Skeletal muscle cell (primary cell): ENCODE measurements around the gene FSTL5.
A peak's percentile ranks its signal among the peaks of the same experiment; 100 is the strongest.

Source experiments
- DNase-seq: peaks from one replicate; pipeline ENCODE4 v3.0.0-alpha.2; 2010; ENCODE audit warnings: low read depth
- H3K4me3 ChIP-seq: 2 replicates; pipeline ENCODE4 v1.5.1; 2011; ENCODE audit warnings: low read depth, mild to moderate bottlenecking, control low read depth, low read length, moderate library complexity

Gene FSTL5

GRCh38 chr4:161893566-161893965 is 270.2 kb downstream of the FSTL5 start:
- H3K4me3 ChIP-seq, result no peak overlapping the region
- DNase-seq, result no peak

- H3K4me3 ChIP-seq, result no peak overlapping the region
- no peak for DNase-seq
Observed at GRCh38 chr4:161892951-161893350, 270.8 kb downstream of the FSTL5 start.

GRCh38 chr4:161883157-161883556 is 280.6 kb downstream of the FSTL5 start:
- no peak overlapping the region for H3K4me3 ChIP-seq
- no peak for DNase-seq

- no peak for DNase-seq
- H3K4me3 ChIP-seq, result no peak overlapping the region
Observed at GRCh38 chr4:161881370-161881769, 282.4 kb downstream of the FSTL5 start.

GRCh38 chr4:161869511-161869910 is 294.3 kb downstream of the FSTL5 start:
- no peak for DNase-seq
- no peak overlapping the region for H3K4me3 ChIP-seq

- H3K4me3 ChIP-seq, result no peak overlapping the region
- DNase-seq, result no peak
Observed at GRCh38 chr4:161856711-161857326, 307.0 kb downstream of the FSTL5 start.

- no peak for DNase-seq
- H3K4me3 ChIP-seq, result no peak overlapping the region
Observed at GRCh38 chr4:161850631-161851030, 313.2 kb downstream of the FSTL5 start.

- no peak overlapping the region for H3K4me3 ChIP-seq
- DNase-seq, result no peak
Observed at GRCh38 chr4:161841759-161842158, 322.0 kb downstream of the FSTL5 start.

- H3K4me3 ChIP-seq, result no peak overlapping the region
- no peak for DNase-seq
Observed at GRCh38 chr4:161829591-161829990, 334.2 kb downstream of the FSTL5 start.

GRCh38 chr4:161828061-161828460 is 335.7 kb downstream of the FSTL5 start:
- no peak overlapping the region for H3K4me3 ChIP-seq
- DNase-seq, result peak; percentile 1

GRCh38 chr4:161827013-161827412 is 336.8 kb downstream of the FSTL5 start:
- no peak overlapping the region for H3K4me3 ChIP-seq
- DNase-seq, result no peak

GRCh38 chr4:161823450-161823849 is 340.4 kb downstream of the FSTL5 start:
- no peak overlapping the region for H3K4me3 ChIP-seq
- DNase-seq, result no peak

- DNase-seq, result no peak
- H3K4me3 ChIP-seq, result no peak overlapping the region
Observed at GRCh38 chr4:161822174-161822573, 341.6 kb downstream of the FSTL5 start.

GRCh38 chr4:161817914-161818313 is 345.9 kb downstream of the FSTL5 start:
- no peak overlapping the region for H3K4me3 ChIP-seq
- DNase-seq, result no peak

- no peak overlapping the region for H3K4me3 ChIP-seq
- DNase-seq, result no peak
Observed at GRCh38 chr4:161816958-161817357, 346.8 kb downstream of the FSTL5 start.

- DNase-seq, result no peak
- H3K4me3 ChIP-seq, result no peak overlapping the region
Observed at GRCh38 chr4:161815841-161816240, 348.0 kb downstream of the FSTL5 start.

GRCh38 chr4:161813889-161814288 is 349.9 kb downstream of the FSTL5 start:
- no peak for DNase-seq
- no peak overlapping the region for H3K4me3 ChIP-seq

- H3K4me3 ChIP-seq, result no peak overlapping the region
- DNase-seq, result no peak
Observed at GRCh38 chr4:161813389-161813788, 350.4 kb downstream of the FSTL5 start.

- no peak for DNase-seq
- H3K4me3 ChIP-seq, result no peak overlapping the region
Observed at GRCh38 chr4:161803171-161803570, 360.6 kb downstream of the FSTL5 start.

GRCh38 chr4:161799710-161800109 is 364.1 kb downstream of the FSTL5 start:
- DNase-seq, result no peak

GRCh38 chr4:161792991-161793390 is 370.8 kb downstream of the FSTL5 start:
- DNase-seq, result no peak
- no peak overlapping the region for H3K4me3 ChIP-seq

More at GRCh38 chr4:161799710-161800109, 364.1 kb downstream of the FSTL5 start:
- H3K4me3 ChIP-seq, result no peak overlapping the region
